ENCODE results near the gene ZNF506.
"Not testable (repeated sequence)": the region's sequence is repeated elsewhere in the genome, so short reads cannot be mapped to it uniquely, and the experiment has no call there.

Gene ZNF506

GRCh38 chr19:19821366-19821951 is at the start of gene ZNF506:
ZNF506 (minus strand) TSS chr19:19821750; CDS start chr19:19821603, 147 bp downstream.
- peak; percentile 95 to 97 (median 97) for DNase-seq (ENCODE audit: low read depth in 3 of 3)

GRCh38 chr19:19870086-19870485 is 48.5 kb upstream of the ZNF506 start:
- DNase-seq (ENCODE audit: low read depth in 3 of 3) = not testable (repeated sequence)

GRCh38 chr19:19866611-19867248 is 45.2 kb upstream of the ZNF506 start:
- peak; percentile 3 to 32 (median 16) for DNase-seq (ENCODE audit: low read depth in 3 of 3)

- DNase-seq (ENCODE audit: low read depth in 3 of 3) = peak; percentile 92 to 96 (median 92)
Observed at GRCh38 chr19:19865750-19866610, 44.4 kb upstream of the ZNF506 start, which contains the start of gene ZNF253. ZNF253 (plus strand) TSS chr19:19865882; CDS start chr19:19865997, 115 bp downstream.

GRCh38 chr19:19860756-19861390 is 39.3 kb upstream of the ZNF506 start:
- DNase-seq (ENCODE audit: low read depth in 3 of 3) = peak in 2 of 3 experiments; percentile 5 to 38

GRCh38 chr19:19858751-19859150 is 37.2 kb upstream of the ZNF506 start:
- DNase-seq (ENCODE audit: low read depth in 3 of 3) = no peak

- DNase-seq (ENCODE audit: low read depth in 3 of 3) = not testable (repeated sequence)
Observed at GRCh38 chr19:19851740-19852139, 30.2 kb upstream of the ZNF506 start.

- DNase-seq (ENCODE audit: low read depth in 3 of 3) = no peak
Observed at GRCh38 chr19:19849056-19849455, 27.5 kb upstream of the ZNF506 start.

GRCh38 chr19:19847781-19848180 is 26.2 kb upstream of the ZNF506 start:
- DNase-seq (ENCODE audit: low read depth in 3 of 3) = no peak

- DNase-seq (ENCODE audit: low read depth in 3 of 3) = no peak
Observed at GRCh38 chr19:19835560-19836038, 14.0 kb upstream of the ZNF506 start.

GRCh38 chr19:19826875-19827274 is 5.3 kb upstream of the ZNF506 start:
- no peak for DNase-seq (ENCODE audit: low read depth in 3 of 3)

GRCh38 chr19:19823916-19824315 is 2.4 kb upstream of the ZNF506 start:
- no peak for DNase-seq (ENCODE audit: low read depth in 3 of 3)

- not testable (repeated sequence) for DNase-seq (ENCODE audit: low read depth in 3 of 3)
Observed at GRCh38 chr19:19821976-19822375, 426 bp upstream of the ZNF506 start.

GRCh38 chr19:19820774-19821320 is 703 bp downstream of the ZNF506 start:
- DNase-seq (ENCODE audit: low read depth in 3 of 3) = no peak

- DNase-seq (ENCODE audit: low read depth in 3 of 3) = peak in 2 of 3 experiments; percentile 13 to 40
Observed at GRCh38 chr19:19817357-19817756, 4.2 kb downstream of the ZNF506 start.

- DNase-seq (ENCODE audit: low read depth in 3 of 3) = no peak
Observed at GRCh38 chr19:19816679-19817078, 4.9 kb downstream of the ZNF506 start.

GRCh38 chr19:19811999-19812398 is 9.6 kb downstream of the ZNF506 start:
- DNase-seq (ENCODE audit: low read depth in 3 of 3) = not testable (repeated sequence)

GRCh38 chr19:19805480-19805879 is 16.1 kb downstream of the ZNF506 start:
- DNase-seq (ENCODE audit: low read depth in 3 of 3) = no peak

GRCh38 chr19:19788015-19788414 is 33.5 kb downstream of the ZNF506 start:
- DNase-seq (ENCODE audit: low read depth in 3 of 3) = no peak

GRCh38 chr19:19785476-19785875 is 36.1 kb downstream of the ZNF506 start:
- not testable (repeated sequence) for DNase-seq (ENCODE audit: low read depth in 3 of 3)

GRCh38 chr19:19782783-19783182 is 38.8 kb downstream of the ZNF506 start:
- DNase-seq (ENCODE audit: low read depth in 3 of 3) = peak in 2 of 3 experiments; percentile 34 to 47
